GM12864 (cell line): ENCODE measurements around the gene SAP30BP.

Experiments
- DNase-seq: peaks from one replicate; pipeline ENCODE4 v3.0.0-alpha.2; 2011; ENCODE audit warnings: low read depth
- H3K4me3 ChIP-seq: 2 replicates; pipeline ENCODE4 v1.5.1; 2011; ENCODE audit warnings: mild to moderate bottlenecking, low read depth, low read length, control low read depth
- TF ChIP-seq, protein P1 (sequence below): IDR thresholded peaks from 2 replicates; pipeline ENCODE4 v1.5.1; 2011; ENCODE audit warnings: low read depth, mild to moderate bottlenecking, moderate library complexity, low read length, control low read depth, inconsistent platforms; ENCODE audit errors: missing control alignments

SAP30BP gene

DNA sequence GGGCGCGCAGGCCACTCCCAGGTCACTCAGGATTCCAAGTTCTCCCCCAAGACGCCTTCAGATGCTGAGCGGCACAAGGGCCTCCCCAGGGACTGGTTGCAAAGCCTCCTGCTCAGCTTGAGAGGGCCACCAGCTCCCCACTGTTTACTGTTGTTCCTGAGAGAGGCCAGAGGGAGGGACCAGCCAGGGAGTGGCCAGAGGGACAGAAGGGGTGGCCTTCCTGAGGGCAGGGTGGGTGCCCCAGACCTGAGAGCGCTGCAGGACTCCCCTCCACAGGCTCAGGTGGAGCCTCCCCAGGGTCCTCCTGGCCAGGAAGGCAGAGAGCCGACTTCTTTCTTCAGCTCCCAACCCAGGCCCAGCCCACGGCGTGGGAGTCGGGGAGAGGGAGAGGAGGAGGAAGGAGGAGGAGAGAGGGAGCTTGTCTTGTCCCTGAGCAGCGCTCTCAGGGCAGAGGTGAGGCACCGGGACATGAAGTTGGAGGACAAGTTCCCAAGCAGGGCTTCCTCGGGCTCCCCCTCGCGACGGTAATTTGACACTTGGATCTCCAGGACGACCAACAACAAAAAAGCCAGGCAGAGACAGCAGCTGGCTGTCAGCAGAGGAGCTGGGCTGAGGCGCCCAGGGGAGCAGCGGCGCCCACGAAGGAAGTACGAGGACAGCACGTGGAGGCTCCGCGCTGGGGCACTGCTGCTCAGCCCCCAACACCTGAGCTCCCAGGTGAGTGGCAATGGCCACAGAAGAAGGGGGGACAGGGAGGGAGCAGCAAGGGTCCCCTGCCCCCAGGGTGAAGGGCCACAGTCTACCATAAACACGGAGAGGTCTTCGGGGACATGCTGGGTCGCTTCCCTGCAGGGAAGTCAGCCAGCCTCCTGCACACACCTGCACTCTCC lies 33.4 kb upstream of the SAP30BP start:
- TF ChIP-seq, protein P1, sequence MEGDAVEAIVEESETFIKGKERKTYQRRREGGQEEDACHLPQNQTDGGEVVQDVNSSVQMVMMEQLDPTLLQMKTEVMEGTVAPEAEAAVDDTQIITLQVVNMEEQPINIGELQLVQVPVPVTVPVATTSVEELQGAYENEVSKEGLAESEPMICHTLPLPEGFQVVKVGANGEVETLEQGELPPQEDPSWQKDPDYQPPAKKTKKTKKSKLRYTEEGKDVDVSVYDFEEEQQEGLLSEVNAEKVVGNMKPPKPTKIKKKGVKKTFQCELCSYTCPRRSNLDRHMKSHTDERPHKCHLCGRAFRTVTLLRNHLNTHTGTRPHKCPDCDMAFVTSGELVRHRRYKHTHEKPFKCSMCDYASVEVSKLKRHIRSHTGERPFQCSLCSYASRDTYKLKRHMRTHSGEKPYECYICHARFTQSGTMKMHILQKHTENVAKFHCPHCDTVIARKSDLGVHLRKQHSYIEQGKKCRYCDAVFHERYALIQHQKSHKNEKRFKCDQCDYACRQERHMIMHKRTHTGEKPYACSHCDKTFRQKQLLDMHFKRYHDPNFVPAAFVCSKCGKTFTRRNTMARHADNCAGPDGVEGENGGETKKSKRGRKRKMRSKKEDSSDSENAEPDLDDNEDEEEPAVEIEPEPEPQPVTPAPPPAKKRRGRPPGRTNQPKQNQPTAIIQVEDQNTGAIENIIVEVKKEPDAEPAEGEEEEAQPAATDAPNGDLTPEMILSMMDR, result peak; percentile 72
- DNase-seq, result peak; percentile 19
- H3K4me3 ChIP-seq, result no peak overlapping the region

DNA sequence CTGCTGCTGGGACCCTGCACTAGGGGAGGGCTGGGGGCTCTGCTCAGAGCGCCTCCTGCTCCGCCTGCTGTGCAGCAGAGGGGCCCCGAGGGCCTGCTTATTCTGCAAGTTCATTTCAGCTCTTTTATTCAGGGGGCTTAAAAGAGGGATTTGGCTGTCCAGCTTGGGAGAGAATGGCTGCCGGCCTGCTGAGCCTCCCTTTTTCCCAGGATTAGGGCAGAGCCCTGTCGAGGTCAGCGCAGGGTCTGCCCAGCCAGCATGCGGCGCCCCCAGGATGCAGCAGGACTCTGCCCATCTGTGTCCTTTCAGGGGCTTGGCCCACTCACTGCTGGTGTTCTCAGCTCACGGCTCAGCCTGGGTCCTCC lies 32.8 kb upstream of the SAP30BP start:
- H3K4me3 ChIP-seq, result no peak overlapping the region
- TF ChIP-seq, protein P1, result no peak
- no peak for DNase-seq

DNA sequence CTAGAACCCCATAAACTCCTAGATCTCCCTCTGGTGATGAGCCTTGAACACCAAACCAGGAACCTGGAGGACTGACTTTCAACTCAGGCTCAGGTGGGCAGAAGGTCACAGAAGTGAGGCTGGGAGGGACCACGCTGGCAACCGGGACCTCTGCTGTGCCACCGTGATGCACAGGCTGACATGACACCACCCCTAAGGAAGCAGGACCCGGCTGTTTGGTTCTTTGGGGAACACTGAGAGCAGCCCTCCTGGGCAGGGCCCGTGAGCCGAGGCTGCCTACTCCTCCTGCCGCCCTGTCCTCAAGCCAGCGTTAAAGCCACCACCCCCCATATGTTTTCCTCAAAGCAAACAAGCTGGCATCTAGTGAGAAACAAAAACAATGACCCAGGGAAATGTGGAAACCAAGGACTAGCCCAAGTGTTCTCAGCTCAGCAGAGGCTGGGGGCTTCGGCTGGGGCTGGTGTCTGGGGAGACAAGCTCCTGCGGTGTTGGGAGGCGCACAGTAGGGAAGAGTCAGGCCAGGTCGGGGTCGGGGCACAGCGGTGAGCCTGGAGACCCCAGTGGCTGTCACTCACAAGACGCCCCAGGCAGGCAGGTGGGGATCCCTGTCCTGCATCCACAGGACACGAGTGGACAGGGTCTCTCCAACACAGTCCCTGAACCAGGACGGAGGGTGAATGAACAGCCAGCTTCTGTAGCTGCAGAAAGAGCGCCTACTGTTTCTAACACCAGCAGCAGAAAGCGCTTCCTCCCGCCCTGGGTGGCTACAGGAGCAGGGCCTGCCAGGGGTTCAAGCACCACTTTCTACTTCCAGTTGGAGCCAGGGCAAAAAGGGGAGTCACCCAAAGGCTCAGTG lies 32.2 kb upstream of the SAP30BP start:
- no peak overlapping the region for H3K4me3 ChIP-seq
- DNase-seq, result no peak
- TF ChIP-seq, protein P1, result no peak

DNA sequence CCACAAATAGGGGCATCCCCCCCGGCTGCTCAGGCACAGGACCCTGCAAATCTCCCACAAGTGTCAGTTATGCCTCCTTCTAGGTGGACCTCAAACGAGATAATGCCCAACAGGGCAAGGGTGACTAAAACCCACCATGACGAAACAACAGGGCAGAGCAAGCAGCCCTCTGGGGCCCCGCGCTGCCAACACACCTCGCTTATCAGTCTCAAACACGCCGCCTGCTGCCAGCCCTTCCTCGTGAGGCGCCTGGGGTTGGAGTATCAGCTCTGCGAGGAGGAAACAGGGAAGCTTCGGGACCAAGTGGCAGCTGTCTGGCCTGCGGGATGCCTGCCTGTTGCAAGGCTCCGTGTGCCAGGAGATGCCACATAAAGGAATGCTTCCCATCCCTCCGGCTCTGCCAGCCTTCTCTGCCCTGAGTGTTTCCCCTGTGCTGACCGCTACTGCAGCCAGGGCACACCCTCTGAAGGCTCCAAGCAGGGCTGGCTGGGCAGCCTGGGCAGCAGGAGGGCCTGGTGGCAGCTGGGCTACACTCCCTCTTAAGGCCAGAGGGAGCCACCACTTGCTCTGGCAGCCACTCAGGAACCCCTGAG lies 31.4 kb upstream of the SAP30BP start:
- H3K4me3 ChIP-seq, result no peak overlapping the region
- no peak for DNase-seq
- TF ChIP-seq, protein P1, result no peak

DNA sequence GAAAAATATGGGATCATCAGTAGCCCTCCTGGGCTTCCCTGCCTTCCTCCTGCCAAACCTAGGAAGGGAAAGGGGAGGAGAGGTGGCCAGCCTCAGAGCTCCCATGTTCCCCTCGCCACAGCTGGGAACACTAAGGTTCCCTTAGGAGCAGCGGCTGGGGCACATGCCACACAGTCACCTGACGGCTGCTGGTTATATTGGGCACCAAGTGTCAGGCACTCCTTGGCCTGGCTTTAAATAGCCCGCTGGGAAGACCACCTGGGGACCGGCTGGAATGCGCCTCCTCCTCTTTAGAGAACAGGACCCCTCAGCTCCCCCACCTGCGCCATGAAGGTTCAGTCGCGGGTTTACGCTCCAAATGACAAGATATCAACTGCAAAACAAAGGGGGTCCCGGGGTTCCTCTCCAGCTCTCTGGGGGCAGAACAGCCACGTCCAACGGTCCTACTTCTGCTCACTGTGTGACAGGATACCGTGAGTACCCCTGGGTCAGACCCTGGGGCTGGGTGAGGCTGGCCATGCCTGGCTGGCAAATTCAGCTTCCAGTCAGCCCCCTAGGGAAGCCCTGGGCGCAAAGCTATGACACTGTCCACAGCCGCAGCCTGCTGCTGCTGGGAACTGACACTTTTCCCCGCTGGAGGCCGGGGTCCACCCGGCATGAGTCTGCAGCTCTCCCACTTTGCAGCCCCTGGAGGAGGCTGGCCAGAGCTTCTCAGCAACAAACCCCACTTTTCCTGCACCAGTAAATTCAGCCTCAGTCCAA lies 30.6 kb upstream of the SAP30BP start:
- DNase-seq, result no peak
- TF ChIP-seq, protein P1, result no peak
- H3K4me3 ChIP-seq, result no peak overlapping the region

DNA sequence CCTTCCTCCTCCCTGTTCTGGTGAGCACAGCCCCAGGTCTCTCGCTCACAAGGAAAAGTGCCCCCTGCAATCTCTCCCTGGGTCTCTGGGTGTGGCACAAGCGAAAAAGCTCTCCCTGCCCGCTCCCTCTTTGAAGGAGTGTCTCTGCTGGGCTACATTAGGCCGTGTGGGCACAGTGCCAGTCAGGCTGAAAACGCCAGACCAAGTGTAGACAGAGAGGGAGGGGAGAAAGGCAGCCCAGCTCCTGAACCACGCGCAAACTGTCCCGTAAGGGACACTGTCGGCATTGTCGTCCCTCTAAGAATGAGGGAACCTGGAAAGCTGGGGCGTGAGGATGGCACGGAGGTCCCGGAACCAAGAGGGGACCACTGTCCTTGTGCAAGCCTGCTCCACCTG lies 30.0 kb upstream of the SAP30BP start:
- TF ChIP-seq, protein P1, result no peak
- H3K4me3 ChIP-seq, result no peak overlapping the region
- DNase-seq, result no peak
